PC-3 (cell line): ENCODE results near the gene ZNF318. TPM values are rescaled to one million over a fixed set of nuclear protein-coding genes. Genes with fewer than 3 reads are reported as not detected.

ENCODE experiments used
- total RNA-seq: library from RNA; depleted of rRNA; stranded (reverse); fragments of >200 nt; gene quantifications from 2 replicates; pipeline ENCODE4 v1.2.3, GENCODE V29; 2014; rRNA removed

The ZNF318 gene
- total RNA-seq, 1 experiment from 2014 or later = 8.2 TPM

Other genes with a start within 250 kb of the ZNF318 start
- 35.0 and 44.3 TPM in 2 replicates for gene SRF, start 198.4 kb downstream of the ZNF318 start, total RNA-seq
- gene CUL9, start 187.5 kb downstream of the ZNF318 start, total RNA-seq = 30.4 and 43.8 TPM in 2 replicates
- 128 and 176 TPM in 2 replicates for gene DNPH1, start 140.2 kb downstream of the ZNF318 start, total RNA-seq
- gene TTBK1, start 126.2 kb downstream of the ZNF318 start, total RNA-seq = not detected in 2 replicates
- gene SLC22A7, start 71.4 kb downstream of the ZNF318 start, total RNA-seq = not detected in 2 replicates
- gene CRIP3, start 60.8 kb downstream of the ZNF318 start, total RNA-seq = 0.29 TPM in 2 replicates
- gene ABCC10, start 57.9 kb upstream of the ZNF318 start, total RNA-seq = 23.1 and 40.5 TPM in 2 replicates
- gene DLK2, start 85.9 kb upstream of the ZNF318 start, total RNA-seq = 1.4 and 4.4 TPM in 2 replicates
- gene TJAP1, start 107.9 kb upstream of the ZNF318 start, total RNA-seq = 28.5 and 40.0 TPM in 2 replicates
- 0.22 and 0.75 TPM in 2 replicates for gene LRRC73, start 140.7 kb upstream of the ZNF318 start, total RNA-seq
- gene YIPF3, start 147.3 kb upstream of the ZNF318 start, total RNA-seq = 89.7 and 93.9 TPM in 2 replicates
- gene POLR1C, start 147.4 kb upstream of the ZNF318 start, total RNA-seq = 61.4 and 69.7 TPM in 2 replicates
- gene XPO5, start 206.4 kb upstream of the ZNF318 start, total RNA-seq = 42.3 and 50.6 TPM in 2 replicates
- 8.2 and 12.1 TPM in 2 replicates for gene POLH, start 206.5 kb upstream of the ZNF318 start, total RNA-seq